ENCODE results near the gene ZNF593.
A peak's percentile ranks its signal among the peaks of the same experiment; 100 is the strongest.

Gene ZNF593

GRCh38 chr1:26129778-26130177 is 39.9 kb upstream of the ZNF593 start:
- Histone ChIP-seq H3K36me3 (ENCODE audit: control insufficient read depth, insufficient read depth, low read length) (no peaks in the 10 kb centered on the region), H3K4me3 (ENCODE audit: insufficient read depth, low read depth, low read length, poor library complexity, severe bottlenecking) (no peak overlapping the region), H3K27ac (ENCODE audit: insufficient read depth, low read length, poor library complexity, severe bottlenecking) (no peak overlapping the region), H3K27me3 (replicated peaks; ENCODE audit: control insufficient read depth, insufficient read depth, low read length, poor library complexity, severe bottlenecking) (no peaks in the 10 kb centered on the region), H3K9me3 (ENCODE audit: control insufficient read depth, low read length) (no peaks in the 10 kb centered on the region), H3K4me1 (ENCODE audit: control insufficient read depth, insufficient read depth, low read length, poor library complexity, severe bottlenecking) (peaks cover 15% of the 10 kb centered on the region)
- no peak for DNase-seq

- no peak for DNase-seq
- H3K4me1 ChIP-seq (ENCODE audit: control insufficient read depth, insufficient read depth, low read length, poor library complexity, severe bottlenecking) = peaks cover 14% of the 10 kb centered on the region
- no peaks in the 10 kb centered on the region for H3K36me3 ChIP-seq (ENCODE audit: control insufficient read depth, insufficient read depth, low read length)
- no peaks in the 10 kb centered on the region for H3K9me3 ChIP-seq (ENCODE audit: control insufficient read depth, low read length)
- H3K27me3 ChIP-seq (replicated peaks; ENCODE audit: control insufficient read depth, insufficient read depth, low read length, poor library complexity, severe bottlenecking) = no peaks in the 10 kb centered on the region
- H3K27ac ChIP-seq (ENCODE audit: insufficient read depth, low read length, poor library complexity, severe bottlenecking) = no peak overlapping the region
- no peak overlapping the region for H3K4me3 ChIP-seq (ENCODE audit: insufficient read depth, low read depth, low read length, poor library complexity, severe bottlenecking)
Observed at GRCh38 chr1:26130695-26131094, 39.0 kb upstream of the ZNF593 start.

- no peak overlapping the region for H3K27ac ChIP-seq (ENCODE audit: insufficient read depth, low read length, poor library complexity, severe bottlenecking)
- no peak overlapping the region for H3K4me3 ChIP-seq (ENCODE audit: insufficient read depth, low read depth, low read length, poor library complexity, severe bottlenecking)
- no peak for DNase-seq
- H3K4me1 ChIP-seq (ENCODE audit: control insufficient read depth, insufficient read depth, low read length, poor library complexity, severe bottlenecking) = peaks cover 7% of the 10 kb centered on the region
- no peaks in the 10 kb centered on the region for H3K36me3 ChIP-seq (ENCODE audit: control insufficient read depth, insufficient read depth, low read length)
- H3K9me3 ChIP-seq (ENCODE audit: control insufficient read depth, low read length) = no peaks in the 10 kb centered on the region
- H3K27me3 ChIP-seq (replicated peaks; ENCODE audit: control insufficient read depth, insufficient read depth, low read length, poor library complexity, severe bottlenecking) = no peaks in the 10 kb centered on the region
Observed at GRCh38 chr1:26132128-26132833, 37.4 kb upstream of the ZNF593 start.

GRCh38 chr1:26132834-26133167 is 36.9 kb upstream of the ZNF593 start:
- Histone ChIP-seq H3K27me3 (replicated peaks; ENCODE audit: control insufficient read depth, insufficient read depth, low read length, poor library complexity, severe bottlenecking) (no peaks in the 10 kb centered on the region), H3K9me3 (ENCODE audit: control insufficient read depth, low read length) (no peaks in the 10 kb centered on the region), H3K36me3 (ENCODE audit: control insufficient read depth, insufficient read depth, low read length) (no peaks in the 10 kb centered on the region), H3K4me1 (ENCODE audit: control insufficient read depth, insufficient read depth, low read length, poor library complexity, severe bottlenecking) (peaks cover 2% of the 10 kb centered on the region), H3K27ac (ENCODE audit: insufficient read depth, low read length, poor library complexity, severe bottlenecking) (no peak overlapping the region), H3K4me3 (ENCODE audit: insufficient read depth, low read depth, low read length, poor library complexity, severe bottlenecking) (no peak overlapping the region)
- DNase-seq = no peak

GRCh38 chr1:26134466-26134865 is 35.2 kb upstream of the ZNF593 start:
- no peaks in the 10 kb centered on the region for H3K36me3 ChIP-seq (ENCODE audit: control insufficient read depth, insufficient read depth, low read length)
- DNase-seq = no peak
- H3K4me3 ChIP-seq (ENCODE audit: insufficient read depth, low read depth, low read length, poor library complexity, severe bottlenecking) = no peak overlapping the region
- H3K9me3 ChIP-seq (ENCODE audit: control insufficient read depth, low read length) = no peaks in the 10 kb centered on the region
- H3K27me3 ChIP-seq (replicated peaks; ENCODE audit: control insufficient read depth, insufficient read depth, low read length, poor library complexity, severe bottlenecking) = no peaks in the 10 kb centered on the region
- H3K4me1 ChIP-seq (ENCODE audit: control insufficient read depth, insufficient read depth, low read length, poor library complexity, severe bottlenecking) = no peaks in the 10 kb centered on the region
- no peak overlapping the region for H3K27ac ChIP-seq (ENCODE audit: insufficient read depth, low read length, poor library complexity, severe bottlenecking)

- DNase-seq = no peak
- Histone ChIP-seq H3K27me3 (replicated peaks; ENCODE audit: control insufficient read depth, insufficient read depth, low read length, poor library complexity, severe bottlenecking) (no peaks in the 10 kb centered on the region), H3K4me1 (ENCODE audit: control insufficient read depth, insufficient read depth, low read length, poor library complexity, severe bottlenecking) (no peaks in the 10 kb centered on the region), H3K4me3 (ENCODE audit: insufficient read depth, low read depth, low read length, poor library complexity, severe bottlenecking) (no peak overlapping the region), H3K36me3 (ENCODE audit: control insufficient read depth, insufficient read depth, low read length) (no peaks in the 10 kb centered on the region), H3K27ac (ENCODE audit: insufficient read depth, low read length, poor library complexity, severe bottlenecking) (no peak overlapping the region), H3K9me3 (ENCODE audit: control insufficient read depth, low read length) (no peaks in the 10 kb centered on the region)
Observed at GRCh38 chr1:26138974-26139558, 30.6 kb upstream of the ZNF593 start.

GRCh38 chr1:26142159-26142558 is 27.5 kb upstream of the ZNF593 start:
- Histone ChIP-seq H3K9me3 (ENCODE audit: control insufficient read depth, low read length) (no peaks in the 10 kb centered on the region), H3K27ac (ENCODE audit: insufficient read depth, low read length, poor library complexity, severe bottlenecking) (no peak overlapping the region), H3K4me3 (ENCODE audit: insufficient read depth, low read depth, low read length, poor library complexity, severe bottlenecking) (no peak overlapping the region), H3K27me3 (replicated peaks; ENCODE audit: control insufficient read depth, insufficient read depth, low read length, poor library complexity, severe bottlenecking) (no peaks in the 10 kb centered on the region), H3K4me1 (ENCODE audit: control insufficient read depth, insufficient read depth, low read length, poor library complexity, severe bottlenecking) (peaks cover 5% of the 10 kb centered on the region), H3K36me3 (ENCODE audit: control insufficient read depth, insufficient read depth, low read length) (no peaks in the 10 kb centered on the region)
- no peak for DNase-seq

- peak; percentile 49 to 65 (median 51) for DNase-seq
Observed at GRCh38 chr1:26145041-26145959, 24.4 kb upstream of the ZNF593 start.

GRCh38 chr1:26145960-26146294 is 23.8 kb upstream of the ZNF593 start:
- Histone ChIP-seq H3K27ac (ENCODE audit: insufficient read depth, low read length, poor library complexity, severe bottlenecking) (no peak overlapping the region), H3K4me3 (ENCODE audit: insufficient read depth, low read depth, low read length, poor library complexity, severe bottlenecking) (no peak overlapping the region), H3K36me3 (ENCODE audit: control insufficient read depth, insufficient read depth, low read length) (no peaks in the 10 kb centered on the region), H3K9me3 (ENCODE audit: control insufficient read depth, low read length) (no peaks in the 10 kb centered on the region), H3K4me1 (ENCODE audit: control insufficient read depth, insufficient read depth, low read length, poor library complexity, severe bottlenecking) (peaks cover 5% of the 10 kb centered on the region), H3K27me3 (replicated peaks; ENCODE audit: control insufficient read depth, insufficient read depth, low read length, poor library complexity, severe bottlenecking) (no peaks in the 10 kb centered on the region)
- DNase-seq = no peak

More at GRCh38 chr1:26145041-26145959, 24.4 kb upstream of the ZNF593 start:
- no peaks in the 10 kb centered on the region for H3K9me3 ChIP-seq (ENCODE audit: control insufficient read depth, low read length)
- no peaks in the 10 kb centered on the region for H3K27me3 ChIP-seq (replicated peaks; ENCODE audit: control insufficient read depth, insufficient read depth, low read length, poor library complexity, severe bottlenecking)
- no peak overlapping the region for H3K4me3 ChIP-seq (ENCODE audit: insufficient read depth, low read depth, low read length, poor library complexity, severe bottlenecking)
- peaks cover 5% of the 10 kb centered on the region for H3K4me1 ChIP-seq (ENCODE audit: control insufficient read depth, insufficient read depth, low read length, poor library complexity, severe bottlenecking)
- H3K36me3 ChIP-seq (ENCODE audit: control insufficient read depth, insufficient read depth, low read length) = no peaks in the 10 kb centered on the region
- no peak overlapping the region for H3K27ac ChIP-seq (ENCODE audit: insufficient read depth, low read length, poor library complexity, severe bottlenecking)

GRCh38 chr1:26148887-26149286 is 20.8 kb upstream of the ZNF593 start:
- H3K9me3 ChIP-seq (ENCODE audit: control insufficient read depth, low read length) = no peaks in the 10 kb centered on the region
- H3K4me3 ChIP-seq (ENCODE audit: insufficient read depth, low read depth, low read length, poor library complexity, severe bottlenecking) = no peak overlapping the region
- no peak for DNase-seq
- H3K27me3 ChIP-seq (replicated peaks; ENCODE audit: control insufficient read depth, insufficient read depth, low read length, poor library complexity, severe bottlenecking) = no peaks in the 10 kb centered on the region
- no peaks in the 10 kb centered on the region for H3K36me3 ChIP-seq (ENCODE audit: control insufficient read depth, insufficient read depth, low read length)
- H3K4me1 ChIP-seq (ENCODE audit: control insufficient read depth, insufficient read depth, low read length, poor library complexity, severe bottlenecking) = peaks cover 5% of the 10 kb centered on the region
- no peak overlapping the region for H3K27ac ChIP-seq (ENCODE audit: insufficient read depth, low read length, poor library complexity, severe bottlenecking)

Measured in effector memory CD4-positive, alpha-beta T cell (primary cell).